ENCODE results near the gene ACKR2. TPM values are rescaled to one million over a fixed set of nuclear protein-coding genes. Genes with fewer than 3 reads are reported as not detected.
"Not testable (repeated sequence)": the region's sequence is repeated elsewhere in the genome, so short reads cannot be mapped to it uniquely, and the experiment has no call there.

Gene ACKR2
- total RNA-seq, 1 donor from 2014 or later, result 1.0 TPM

DNA sequence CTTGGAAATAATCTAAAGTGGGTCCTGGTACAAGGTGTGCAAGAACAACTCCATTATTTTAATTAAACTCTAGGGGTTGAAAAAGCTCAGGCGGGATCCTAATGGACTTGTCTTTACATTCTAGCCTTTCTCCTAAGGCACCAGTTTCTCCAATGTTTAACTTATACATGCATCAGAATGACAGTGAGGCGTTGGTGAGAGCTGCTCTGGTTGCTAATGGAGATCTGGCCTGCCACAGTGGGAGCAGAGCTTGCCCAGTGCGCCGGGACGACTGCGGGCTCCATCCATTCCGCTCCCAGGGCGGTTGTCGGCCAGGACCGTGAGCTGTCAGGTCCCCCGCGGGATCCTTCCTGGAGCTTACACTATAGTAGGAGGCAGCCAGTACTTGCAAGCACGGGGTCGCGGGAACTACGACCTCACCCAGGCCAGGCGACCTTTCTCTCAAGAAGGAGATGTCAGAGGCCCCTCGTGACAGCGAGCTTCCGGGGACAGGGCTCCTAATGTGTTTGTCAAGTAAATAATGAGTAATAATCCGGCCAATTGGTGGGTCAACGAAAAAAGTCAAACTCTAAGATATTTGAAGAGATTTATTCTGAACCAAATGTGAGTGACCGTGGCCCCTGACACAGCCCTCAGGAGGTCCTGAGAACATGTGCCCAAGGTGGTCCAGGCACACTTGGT is 4.0 kb upstream of the ACKR2 start:
- peak overlapping the region; percentile 100 for H3K4me3 Mint-ChIP-seq (ENCODE audit: unreplicated experiment)
- H3K27me3 Mint-ChIP-seq (ENCODE audit: low read depth), result peaks cover 10% of the 10 kb centered on the region
- H3K27ac Mint-ChIP-seq (ENCODE audit: unreplicated experiment), result no peak overlapping the region
- H3K4me1 Mint-ChIP-seq (ENCODE audit: low read depth), result peaks cover 37% of the 10 kb centered on the region
- H3K36me3 Mint-ChIP-seq (ENCODE audit: low read depth), result no peaks in the 10 kb centered on the region
- DNase-seq (ENCODE audit: low spot score), result no peak
- H3K9me3 Mint-ChIP-seq (ENCODE audit: low read depth), result no peaks in the 10 kb centered on the region
- TF ChIP-seq, protein P1, sequence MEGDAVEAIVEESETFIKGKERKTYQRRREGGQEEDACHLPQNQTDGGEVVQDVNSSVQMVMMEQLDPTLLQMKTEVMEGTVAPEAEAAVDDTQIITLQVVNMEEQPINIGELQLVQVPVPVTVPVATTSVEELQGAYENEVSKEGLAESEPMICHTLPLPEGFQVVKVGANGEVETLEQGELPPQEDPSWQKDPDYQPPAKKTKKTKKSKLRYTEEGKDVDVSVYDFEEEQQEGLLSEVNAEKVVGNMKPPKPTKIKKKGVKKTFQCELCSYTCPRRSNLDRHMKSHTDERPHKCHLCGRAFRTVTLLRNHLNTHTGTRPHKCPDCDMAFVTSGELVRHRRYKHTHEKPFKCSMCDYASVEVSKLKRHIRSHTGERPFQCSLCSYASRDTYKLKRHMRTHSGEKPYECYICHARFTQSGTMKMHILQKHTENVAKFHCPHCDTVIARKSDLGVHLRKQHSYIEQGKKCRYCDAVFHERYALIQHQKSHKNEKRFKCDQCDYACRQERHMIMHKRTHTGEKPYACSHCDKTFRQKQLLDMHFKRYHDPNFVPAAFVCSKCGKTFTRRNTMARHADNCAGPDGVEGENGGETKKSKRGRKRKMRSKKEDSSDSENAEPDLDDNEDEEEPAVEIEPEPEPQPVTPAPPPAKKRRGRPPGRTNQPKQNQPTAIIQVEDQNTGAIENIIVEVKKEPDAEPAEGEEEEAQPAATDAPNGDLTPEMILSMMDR (IDR thresholded peaks at IDR 0.05), result no peak

DNA sequence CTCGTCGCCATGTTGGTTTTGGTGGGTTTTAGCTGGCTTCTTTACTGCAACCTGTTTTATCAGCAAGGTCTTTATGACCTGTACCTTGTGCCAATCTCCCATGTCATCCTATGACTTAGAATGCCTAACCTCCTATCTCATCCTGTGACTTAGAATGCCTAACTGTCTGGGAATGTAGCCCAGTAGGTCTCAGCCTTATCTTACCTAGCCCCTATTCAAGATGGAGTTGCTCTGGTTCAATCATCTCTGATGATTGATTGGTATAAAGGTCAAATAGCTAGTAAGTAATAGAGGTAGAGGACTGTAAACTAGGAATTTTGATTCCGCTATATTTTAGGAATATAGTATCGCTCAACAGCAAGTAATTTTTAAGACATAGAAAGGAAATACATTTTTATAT is 1.3 kb upstream of the ACKR2 start:
- H3K27me3 Mint-ChIP-seq (ENCODE audit: low read depth), result peaks cover 10% of the 10 kb centered on the region

DNA sequence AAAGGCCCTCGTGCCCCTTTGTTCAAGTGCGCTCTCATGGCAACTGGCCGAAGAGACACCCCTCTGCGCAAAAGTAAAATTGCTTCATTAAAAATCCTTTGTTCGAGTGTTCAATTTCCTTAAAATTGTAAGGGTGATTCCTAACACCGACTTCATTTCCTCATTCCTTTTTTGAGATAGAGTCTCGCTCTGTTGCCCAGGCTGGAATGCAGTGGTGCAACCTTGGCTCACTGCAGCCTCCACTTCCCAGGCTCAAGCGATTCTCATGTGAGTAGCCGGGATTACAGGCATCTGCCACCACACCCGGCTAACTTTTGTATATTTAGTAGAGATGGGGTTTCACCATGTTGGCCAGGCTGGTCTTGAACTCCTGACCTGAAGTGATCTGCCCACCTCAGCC is 1.5 kb downstream of the ACKR2 start:
- not testable (repeated sequence) for H3K9me3 Mint-ChIP-seq (ENCODE audit: low read depth); H3K4me1 Mint-ChIP-seq (ENCODE audit: low read depth); H3K36me3 Mint-ChIP-seq (ENCODE audit: low read depth); H3K4me3 Mint-ChIP-seq (ENCODE audit: unreplicated experiment); H3K27ac Mint-ChIP-seq (ENCODE audit: unreplicated experiment); DNase-seq (ENCODE audit: low spot score)
- H3K27me3 Mint-ChIP-seq (ENCODE audit: low read depth), result peaks cover 12% of the 10 kb centered on the region

More for the DNA sequence above, 1.3 kb upstream of the ACKR2 start:
- Mint-ChIP-seq H3K4me1 (ENCODE audit: low read depth) (peaks cover 16% of the 10 kb centered on the region), H3K36me3 (ENCODE audit: low read depth) (no peaks in the 10 kb centered on the region), H3K4me3 (ENCODE audit: unreplicated experiment) (no peak overlapping the region), H3K9me3 (ENCODE audit: low read depth) (no peaks in the 10 kb centered on the region), H3K27ac (ENCODE audit: unreplicated experiment) (no peak overlapping the region)
- TF ChIP-seq, protein P1 (IDR thresholded peaks at IDR 0.05), result no peak
- no peak for DNase-seq (ENCODE audit: low spot score)

DNA sequence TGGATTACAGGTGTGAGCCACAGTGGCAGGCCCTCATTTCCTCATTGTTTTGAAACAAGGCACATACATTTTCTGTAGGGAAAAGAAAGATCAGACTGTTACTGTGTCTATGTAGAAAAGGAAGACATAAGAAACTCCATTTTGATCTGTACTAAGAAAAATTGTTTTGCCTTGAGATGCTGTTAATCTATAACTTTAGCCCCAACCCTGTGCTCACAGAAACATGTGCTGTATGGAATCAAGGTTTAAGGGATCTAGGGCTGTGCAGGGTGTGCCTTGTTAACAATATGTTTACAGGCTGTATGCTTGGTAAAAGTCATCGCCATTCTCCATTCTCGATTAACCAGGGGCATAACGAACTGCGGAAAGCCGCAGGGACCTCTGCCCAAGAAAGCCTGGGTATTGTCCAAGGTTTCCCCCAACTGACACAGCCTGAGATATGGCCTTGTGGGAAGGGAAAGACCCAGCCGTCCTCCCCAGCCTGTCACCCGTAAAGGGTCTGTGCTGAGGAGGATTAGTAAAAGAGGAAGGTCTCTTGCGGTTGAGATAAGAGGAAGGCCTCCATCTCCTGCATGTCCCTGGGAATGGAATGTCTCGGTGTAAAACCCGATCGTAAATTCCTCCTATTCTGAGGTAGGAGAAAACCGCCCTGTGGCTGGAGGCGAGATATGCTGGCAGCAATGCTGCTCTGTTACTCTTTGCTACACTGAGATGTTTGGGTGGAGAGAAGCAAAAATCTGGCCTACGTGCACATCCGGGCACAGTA is 2.1 kb downstream of the ACKR2 start:
- peaks cover 12% of the 10 kb centered on the region for H3K27me3 Mint-ChIP-seq (ENCODE audit: low read depth)
- H3K36me3 Mint-ChIP-seq (ENCODE audit: low read depth); H3K27ac Mint-ChIP-seq (ENCODE audit: unreplicated experiment); H3K4me1 Mint-ChIP-seq (ENCODE audit: low read depth); DNase-seq (ENCODE audit: low spot score); H3K4me3 Mint-ChIP-seq (ENCODE audit: unreplicated experiment); H3K9me3 Mint-ChIP-seq (ENCODE audit: low read depth): not testable (repeated sequence)

DNA sequence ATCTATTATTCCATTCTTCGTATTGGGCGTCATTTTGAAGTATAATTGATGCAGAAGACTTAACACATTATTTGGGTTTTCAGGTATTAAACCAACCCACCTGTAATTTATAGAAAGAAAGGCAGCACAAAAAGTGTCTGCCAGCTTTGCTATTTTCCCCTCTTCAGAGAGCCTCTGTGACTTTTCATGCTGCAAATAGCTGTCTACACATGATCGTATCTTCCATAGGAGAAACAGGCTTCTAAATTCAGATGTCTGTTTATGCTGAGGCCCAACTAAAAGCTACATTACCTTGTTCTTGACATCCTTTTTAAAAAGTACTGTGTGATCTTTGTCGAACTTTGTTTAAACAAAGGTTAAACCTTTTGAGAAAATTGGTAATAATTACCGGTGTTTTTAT is 5.0 kb downstream of the ACKR2 start:
- H3K4me3 Mint-ChIP-seq (ENCODE audit: unreplicated experiment), result no peak overlapping the region
- no peaks in the 10 kb centered on the region for H3K36me3 Mint-ChIP-seq (ENCODE audit: low read depth)

DNA sequence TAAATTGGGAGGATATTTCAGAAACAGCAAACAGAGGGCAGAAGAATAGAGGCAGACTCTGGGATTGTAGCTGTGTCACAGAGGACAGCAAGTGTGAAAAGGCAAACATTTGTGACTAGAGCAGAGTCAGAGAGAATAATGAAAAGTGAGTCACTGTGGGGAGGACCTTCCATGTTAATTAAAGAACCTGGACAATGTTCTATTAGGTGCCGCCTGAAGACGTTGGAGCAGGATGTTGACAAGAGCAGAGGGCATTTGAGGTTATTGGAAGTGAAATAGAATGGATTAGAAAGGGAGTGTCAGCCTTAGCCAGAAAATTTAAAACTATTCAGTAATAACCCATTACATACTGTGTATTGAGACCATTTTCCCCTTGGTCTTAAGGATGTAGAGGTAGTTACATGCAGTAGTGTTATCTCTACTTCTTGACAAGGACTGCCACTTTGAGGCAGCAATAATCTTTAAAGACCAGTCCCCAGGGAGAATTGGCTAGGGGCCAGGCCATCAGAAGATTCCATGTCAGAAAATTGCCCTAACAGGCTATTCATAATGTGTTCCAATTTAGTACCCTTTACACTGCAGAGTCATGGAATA is 5.8 kb downstream of the ACKR2 start:
- H3K27ac Mint-ChIP-seq (ENCODE audit: unreplicated experiment), result no peak overlapping the region
- no peak for DNase-seq (ENCODE audit: low spot score)
- no peaks in the 10 kb centered on the region for H3K9me3 Mint-ChIP-seq (ENCODE audit: low read depth)
- H3K4me3 Mint-ChIP-seq (ENCODE audit: unreplicated experiment), result no peak overlapping the region
- no peaks in the 10 kb centered on the region for H3K36me3 Mint-ChIP-seq (ENCODE audit: low read depth)
- peaks cover 4% of the 10 kb centered on the region for H3K27me3 Mint-ChIP-seq (ENCODE audit: low read depth)
- H3K4me1 Mint-ChIP-seq (ENCODE audit: low read depth), result peaks cover 3% of the 10 kb centered on the region
- TF ChIP-seq, protein P1 (IDR thresholded peaks at IDR 0.05), result no peak

More for the DNA sequence above, 5.0 kb downstream of the ACKR2 start:
- DNase-seq (ENCODE audit: low spot score), result no peak
- Mint-ChIP-seq H3K27me3 (ENCODE audit: low read depth) (peaks cover 6% of the 10 kb centered on the region), H3K9me3 (ENCODE audit: low read depth) (no peaks in the 10 kb centered on the region), H3K27ac (ENCODE audit: unreplicated experiment) (no peak overlapping the region), H3K4me1 (ENCODE audit: low read depth) (no peaks in the 10 kb centered on the region)
- TF ChIP-seq, protein P1 (IDR thresholded peaks at IDR 0.05), result no peak
